Upper lobe of left lung (tissue), 4 donors: ENCODE data around the gene PTGIS.

Experiments used
- EP300 ChIP-seq, 4 donors: sonication (generic); formaldehyde crosslinking; IDR thresholded peaks; one replicate each; pipeline ENCODE4 v1.5.1; 2017; ENCODE audit warnings: antibody characterized with exemption in 4 of 4, control low read depth in 2 of 4
- POLR2AphosphoS5 ChIP-seq, 2 donors: sonication (generic); formaldehyde crosslinking; IDR thresholded peaks; one replicate each; pipeline ENCODE4 v1.5.1; 2017; ENCODE audit warnings: antibody characterized with exemption in 2 of 2

DNA sequence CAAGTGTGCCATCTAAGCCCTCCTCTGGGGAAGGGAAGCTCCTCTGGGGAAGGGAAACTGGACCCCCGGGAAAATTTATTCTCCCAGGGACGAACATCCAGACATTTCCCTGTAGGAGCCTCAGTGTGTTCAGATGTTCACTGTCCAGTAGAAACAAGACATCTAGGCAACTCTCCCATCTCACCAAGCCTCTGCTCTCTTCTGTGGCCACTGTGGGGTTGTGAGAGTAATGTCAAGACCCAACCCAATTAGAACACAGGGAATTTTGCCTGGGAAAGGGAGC lies 3.6 kb upstream of the PTGIS start:
- TF ChIP-seq EP300 (IDR thresholded peaks at IDR 0.05) (no peak), POLR2AphosphoS5 (IDR thresholded peaks at IDR 0.05) (no peak)
